GM19372 (cell line): ENCODE results near the gene LRFN5.
"Not testable (repeated sequence)": the region's sequence is repeated elsewhere in the genome, so short reads cannot be mapped to it uniquely, and the experiment has no call there.

Experiments used
- ATAC-seq: cut with Tn5 transposase; IDR thresholded peaks from one replicate; pipeline ENCODE4 v1.9.1; 2021; ENCODE audit warnings: mild to moderate bottlenecking, low read depth, moderate library complexity; ENCODE audit not compliant: unreplicated experiment

The LRFN5 gene

GRCh38 chr14:41875116-41875515, 268.4 kb downstream of the LRFN5 start:
- ATAC-seq, result no peak

- ATAC-seq, result no peak
Measured at GRCh38 chr14:41878321-41878720, 271.6 kb downstream of the LRFN5 start.

GRCh38 chr14:41891624-41892023, 284.9 kb downstream of the LRFN5 start:
- ATAC-seq, result no peak

- ATAC-seq, result no peak
Measured at GRCh38 chr14:41899416-41899815, 292.7 kb downstream of the LRFN5 start.

- ATAC-seq, result no peak
Measured at GRCh38 chr14:41900644-41901043, 294.0 kb downstream of the LRFN5 start.

- no peak for ATAC-seq
Measured at GRCh38 chr14:41901089-41901488, 294.4 kb downstream of the LRFN5 start.

GRCh38 chr14:41905394-41905964, 298.8 kb downstream of the LRFN5 start:
- no peak for ATAC-seq

GRCh38 chr14:41911155-41911554, 304.5 kb downstream of the LRFN5 start:
- ATAC-seq, result not testable (repeated sequence)

- ATAC-seq, result no peak
Measured at GRCh38 chr14:41913398-41913797, 306.7 kb downstream of the LRFN5 start.

GRCh38 chr14:41915732-41916131, 309.1 kb downstream of the LRFN5 start:
- no peak for ATAC-seq

- no peak for ATAC-seq
Measured at GRCh38 chr14:41916313-41916712, 309.6 kb downstream of the LRFN5 start.

- no peak for ATAC-seq
Measured at GRCh38 chr14:41925409-41925808, 318.7 kb downstream of the LRFN5 start.

GRCh38 chr14:41950428-41951151, 343.9 kb downstream of the LRFN5 start:
- ATAC-seq, result no peak
